ENCODE data around the gene EVI5L. TPM values are rescaled to one million over a fixed set of nuclear protein-coding genes. Genes with fewer than 3 reads are reported as not detected.

The EVI5L gene
- total RNA-seq, 4 donors from 2014 or later: 7.7 to 22.3 (median 14.9) TPM

DNA sequence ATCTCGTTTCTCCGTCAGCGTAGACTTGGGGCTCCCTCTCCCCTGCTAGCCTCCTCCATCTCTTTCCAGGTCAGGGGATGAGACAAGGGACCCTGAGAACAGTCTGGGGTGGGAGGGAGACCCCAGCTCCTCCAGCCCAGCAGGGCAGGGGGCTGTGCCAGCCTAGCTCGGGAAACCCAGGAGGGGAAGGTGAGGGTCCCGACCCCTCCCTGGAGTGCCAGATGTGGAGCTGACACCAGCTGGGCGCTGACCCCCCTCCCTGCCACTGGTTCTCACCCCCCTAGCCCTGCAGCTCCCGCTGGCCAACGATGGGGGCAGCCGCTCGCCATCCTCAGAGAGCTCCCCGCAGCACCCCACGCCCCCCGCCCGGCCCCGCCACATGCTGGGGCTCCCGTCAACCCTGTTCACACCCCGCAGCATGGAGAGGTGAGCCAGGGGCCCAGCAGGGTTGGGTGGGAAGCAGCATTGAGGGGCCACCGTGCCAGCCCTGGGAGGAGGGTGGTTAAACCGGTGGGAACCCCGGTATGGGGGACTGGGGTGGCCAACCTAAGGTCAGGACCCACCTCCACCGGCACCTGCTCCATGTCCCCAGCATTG lies 79.6 kb downstream of the EVI5L start:
- TF ChIP-seq, protein P1, sequence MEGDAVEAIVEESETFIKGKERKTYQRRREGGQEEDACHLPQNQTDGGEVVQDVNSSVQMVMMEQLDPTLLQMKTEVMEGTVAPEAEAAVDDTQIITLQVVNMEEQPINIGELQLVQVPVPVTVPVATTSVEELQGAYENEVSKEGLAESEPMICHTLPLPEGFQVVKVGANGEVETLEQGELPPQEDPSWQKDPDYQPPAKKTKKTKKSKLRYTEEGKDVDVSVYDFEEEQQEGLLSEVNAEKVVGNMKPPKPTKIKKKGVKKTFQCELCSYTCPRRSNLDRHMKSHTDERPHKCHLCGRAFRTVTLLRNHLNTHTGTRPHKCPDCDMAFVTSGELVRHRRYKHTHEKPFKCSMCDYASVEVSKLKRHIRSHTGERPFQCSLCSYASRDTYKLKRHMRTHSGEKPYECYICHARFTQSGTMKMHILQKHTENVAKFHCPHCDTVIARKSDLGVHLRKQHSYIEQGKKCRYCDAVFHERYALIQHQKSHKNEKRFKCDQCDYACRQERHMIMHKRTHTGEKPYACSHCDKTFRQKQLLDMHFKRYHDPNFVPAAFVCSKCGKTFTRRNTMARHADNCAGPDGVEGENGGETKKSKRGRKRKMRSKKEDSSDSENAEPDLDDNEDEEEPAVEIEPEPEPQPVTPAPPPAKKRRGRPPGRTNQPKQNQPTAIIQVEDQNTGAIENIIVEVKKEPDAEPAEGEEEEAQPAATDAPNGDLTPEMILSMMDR (IDR thresholded peaks at IDR 0.05): no peak
- no peak for TF ChIP-seq POLR2A (IDR thresholded peaks at IDR 0.05)
- Histone ChIP-seq H3K4me3 (no peak overlapping the region), H3K4me1 (peaks cover 3 to 18% (median 7%) of the 10 kb centered on the region in 4 donors), H3K27ac (no peak overlapping the region), H3K36me3 (peaks cover 0 to 65% (median 0%) of the 10 kb centered on the region in 3 donors), H3K27me3 (no peaks in the 10 kb centered on the region), H3K9me3 (no peaks in the 10 kb centered on the region)
- peak in 1 of 3 donors; percentile 42 for DNase-seq

DNA sequence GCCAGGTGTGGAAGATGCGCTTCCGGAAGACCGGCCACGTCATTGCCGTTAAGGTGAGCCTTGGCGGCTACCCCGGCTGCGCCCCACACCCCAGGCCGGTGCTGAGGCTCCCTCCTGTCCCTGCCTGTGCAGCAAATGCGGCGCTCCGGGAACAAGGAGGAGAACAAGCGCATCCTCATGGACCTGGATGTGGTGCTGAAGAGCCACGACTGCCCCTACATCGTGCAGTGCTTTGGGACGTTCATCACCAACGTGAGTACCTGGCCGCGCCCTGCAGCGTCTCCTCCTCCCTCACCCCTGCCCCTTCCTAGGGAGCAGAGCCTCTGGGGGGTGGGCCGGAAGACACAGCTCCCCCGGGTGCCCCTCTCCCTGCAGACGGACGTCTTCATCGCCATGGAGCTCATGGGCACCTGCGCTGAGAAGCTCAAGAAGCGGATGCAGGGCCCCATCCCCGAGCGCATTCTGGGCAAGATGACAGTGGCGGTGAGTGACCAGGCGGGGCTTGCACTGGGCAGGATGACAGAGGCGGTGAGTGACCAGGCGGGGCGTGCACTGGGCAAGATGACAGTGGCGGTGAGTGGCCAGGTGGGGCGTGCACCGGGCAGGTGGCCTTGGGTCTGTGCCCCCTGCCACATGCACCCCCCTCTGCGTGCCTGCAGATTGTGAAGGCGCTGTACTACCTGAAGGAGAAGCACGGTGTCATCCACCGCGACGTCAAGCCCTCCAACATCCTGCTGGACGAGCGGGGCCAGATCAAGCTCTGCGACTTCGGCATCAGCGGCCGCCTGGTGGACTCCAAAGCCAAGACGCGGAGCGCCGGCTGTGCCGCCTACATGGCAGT lies 80.5 kb downstream of the EVI5L start:
- H3K36me3 ChIP-seq: peaks cover 0 to 63% (median 0%) of the 10 kb centered on the region in 3 donors
- TF ChIP-seq, protein P1 (IDR thresholded peaks at IDR 0.05): no peak
- no peak for TF ChIP-seq POLR2A (IDR thresholded peaks at IDR 0.05)
- no peak overlapping the region for H3K4me3 ChIP-seq
- no peaks in the 10 kb centered on the region for H3K9me3 ChIP-seq
- H3K4me1 ChIP-seq: peaks cover 0 to 12% (median 0%) of the 10 kb centered on the region in 4 donors
- no peak overlapping the region for H3K27ac ChIP-seq
- DNase-seq: peak in 1 of 3 donors; percentile 43
- peaks cover 0 to 9% of the 10 kb centered on the region in 2 donors for H3K27me3 ChIP-seq

DNA sequence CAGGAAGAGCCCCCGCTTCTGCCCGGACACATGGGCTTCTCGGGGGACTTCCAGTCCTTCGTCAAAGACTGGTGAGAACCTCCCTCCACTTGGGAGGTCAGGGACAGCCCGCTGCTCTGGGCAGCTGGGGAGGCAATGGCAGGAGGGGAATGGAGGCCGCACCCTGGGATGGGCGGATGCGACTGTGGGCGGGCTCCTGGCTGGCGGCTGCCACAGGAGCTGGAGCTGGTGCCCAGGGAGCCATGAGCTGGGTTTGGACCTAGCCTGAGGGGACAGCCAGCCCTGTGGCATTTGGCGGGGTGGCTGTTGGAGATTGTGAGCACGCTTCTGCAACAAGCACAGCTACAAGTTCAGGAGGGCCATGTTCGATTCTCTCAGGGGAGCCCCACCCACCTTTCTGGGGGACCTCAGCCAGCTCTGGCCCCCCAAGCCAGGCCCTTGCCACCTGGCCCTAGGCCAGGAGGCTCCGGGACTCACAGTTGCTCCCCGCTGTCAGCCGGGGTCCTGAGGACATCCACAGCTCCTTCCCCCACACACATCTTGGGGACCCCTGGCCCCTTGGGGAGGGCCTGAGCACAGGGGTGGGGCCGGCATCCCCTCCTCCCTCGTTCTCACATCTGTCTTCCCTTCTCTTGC lies 81.6 kb downstream of the EVI5L start:
- Histone ChIP-seq H3K9me3 (no peaks in the 10 kb centered on the region), H3K27me3 (peaks cover 0 to 19% of the 10 kb centered on the region in 2 donors), H3K36me3 (peaks cover 0 to 52% (median 0%) of the 10 kb centered on the region in 3 donors), H3K4me3 (no peak overlapping the region), H3K27ac (no peak overlapping the region), H3K4me1 (peaks cover 0 to 14% (median 5%) of the 10 kb centered on the region in 4 donors)
- peak in 1 of 3 donors; percentile 40 for DNase-seq
- TF ChIP-seq, protein P1 (IDR thresholded peaks at IDR 0.05): no peak
- no peak for TF ChIP-seq POLR2A (IDR thresholded peaks at IDR 0.05)

DNA sequence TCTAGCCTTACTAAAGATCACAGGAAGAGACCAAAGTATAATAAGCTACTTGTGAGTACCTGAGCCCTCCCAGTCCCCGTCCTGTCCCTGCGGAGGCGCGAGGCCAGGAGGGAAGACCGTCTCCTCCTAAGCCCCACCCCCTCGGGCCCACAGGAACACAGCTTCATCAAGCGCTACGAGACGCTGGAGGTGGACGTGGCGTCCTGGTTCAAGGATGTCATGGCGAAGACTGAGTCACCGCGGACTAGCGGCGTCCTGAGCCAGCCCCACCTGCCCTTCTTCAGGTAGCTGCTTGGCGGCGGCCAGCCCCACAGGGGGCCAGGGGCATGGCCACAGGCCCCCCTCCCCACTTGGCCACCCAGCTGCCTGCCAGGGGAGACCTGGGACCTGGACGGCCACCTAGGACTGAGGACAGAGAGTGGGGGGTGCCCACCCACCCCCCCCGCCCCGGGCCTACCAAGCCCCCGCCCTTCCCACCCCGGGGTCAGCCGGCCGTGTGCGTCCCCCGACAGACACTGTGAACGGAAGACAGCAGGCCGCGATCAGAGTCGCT lies 82.2 kb downstream of the EVI5L start:
- Histone ChIP-seq H3K9me3 (no peaks in the 10 kb centered on the region), H3K4me3 (no peak overlapping the region), H3K27ac (no peak overlapping the region), H3K36me3 (peaks cover 0 to 49% (median 0%) of the 10 kb centered on the region in 3 donors), H3K27me3 (peaks cover 0 to 25% of the 10 kb centered on the region in 2 donors), H3K4me1 (peaks cover 0 to 20% (median 9%) of the 10 kb centered on the region in 4 donors)
- no peak for TF ChIP-seq POLR2A (IDR thresholded peaks at IDR 0.05)
- TF ChIP-seq, protein P1 (IDR thresholded peaks at IDR 0.05): no peak
- peak in 1 of 3 donors; percentile 46 for DNase-seq
